H1 (cell line): ENCODE data around the gene SPTBN1. TPM values are rescaled to one million over a fixed set of nuclear protein-coding genes. Genes with fewer than 3 reads are reported as not detected.

Experiments used
- CTCF ChIA-PET: fragments of 300-600 bp; sonication (Branson Sonifier 250); formaldehyde crosslinking; loops from one replicate; lab custom pipeline; 2021; ENCODE audit not compliant: partially characterized antibody; lab: Charles Lee
- POLR2A ChIA-PET: fragments of 300-600 bp; sonication (Branson Sonifier 250); formaldehyde crosslinking; loops from one replicate; lab custom pipeline; 2021; ENCODE audit warnings: inconsistent platforms; ENCODE audit not compliant: partially characterized antibody; lab: Charles Lee
- DNase-seq, 2 experiments: peaks; one replicate each; pipeline versions ENCODE4 v3.0.0 to v3.0.0-alpha.2; 2010 to 2022; ENCODE audit warnings: low spot score in 2 of 2, low read depth in 1 of 2, mixed read lengths in 1 of 2
- FAIRE-seq: peaks from 2 replicates; lab custom pipeline; 2011; peaks lifted over from hg19 to GRCh38; lab: Jason Lieb, UNC
- H2AFZ ChIP-seq: 2 replicates; pipeline ENCODE4 v1.8.1; 2012; ENCODE audit warnings: low read length, inconsistent platforms
- H2AK5ac ChIP-seq: 2 replicates; pipeline ENCODE4 v1.6.1; 2013; ENCODE audit warnings: low read depth, low read length
- H2BK120ac ChIP-seq: replicated peaks from 2 replicates; pipeline ENCODE3; 2013; ENCODE audit warnings: low read depth, low read length, inconsistent platforms
- H2BK12ac ChIP-seq: 2 replicates; pipeline ENCODE4 v1.6.1; 2013; ENCODE audit warnings: low read depth, low read length
- H2BK15ac ChIP-seq: 2 replicates; pipeline ENCODE4 v1.6.1; 2013; ENCODE audit warnings: low read length
- H2BK20ac ChIP-seq: 2 replicates; pipeline ENCODE4 v1.6.1; 2013; ENCODE audit warnings: low read length
- H2BK5ac ChIP-seq: 2 replicates; pipeline ENCODE4 v1.6.1; 2013; ENCODE audit warnings: low read depth, low read length
- H3K14ac ChIP-seq: 2 replicates; pipeline ENCODE4 v1.6.1; 2013; ENCODE audit warnings: inconsistent platforms; ENCODE audit not compliant: insufficient read length
- H3K18ac ChIP-seq: 2 replicates; pipeline ENCODE4 v1.6.1; 2013; ENCODE audit warnings: low read length; ENCODE audit errors: extremely low read depth
- H3K23ac ChIP-seq: 2 replicates; pipeline ENCODE4 v1.6.1; 2013; ENCODE audit warnings: inconsistent platforms; ENCODE audit not compliant: insufficient read length
- H3K23me2 ChIP-seq: 2 replicates; pipeline ENCODE4 v1.6.1; 2013; ENCODE audit warnings: low read depth, low read length
- H3K27ac ChIP-seq: 2 replicates; pipeline ENCODE4 v1.6.1; 2011; ENCODE audit warnings: low read depth, low read length, inconsistent platforms
- H3K27me3 ChIP-seq, 4 experiments: replicated peaks in 1 of 4; 1 replicate in 1 of 4; 2 replicates in 3 of 4; pipeline versions ENCODE4 v1.6.1 to v1.8.1; 2011 to 2013; ENCODE audit warnings: low read length in 3 of 4, mild to moderate bottlenecking in 3 of 4, inconsistent platforms in 2 of 4, mixed read lengths in 2 of 4, moderate library complexity in 1 of 4; ENCODE audit not compliant: control insufficient read depth in 3 of 4, insufficient read depth in 3 of 4; ENCODE audit errors: extremely low read depth in 1 of 4
- H3K36me3 ChIP-seq, 4 experiments: 2 replicates each; pipeline versions ENCODE4 v1.6.1 to v1.8.1; 2011 to 2013; ENCODE audit warnings: mild to moderate bottlenecking in 4 of 4, low read length in 3 of 4, moderate library complexity in 2 of 4, control low read depth in 1 of 4, inconsistent platforms in 1 of 4; ENCODE audit not compliant: insufficient read depth in 4 of 4, control insufficient read depth in 2 of 4
- H3K4ac ChIP-seq: replicated peaks from 2 replicates; pipeline ENCODE3; 2013; ENCODE audit warnings: low read length, low read depth, mixed read lengths, inconsistent platforms; ENCODE audit not compliant: insufficient read length
- H3K4me1 ChIP-seq, 4 experiments: replicated peaks in 1 of 4; 1 replicate in 1 of 4; 2 replicates in 3 of 4; pipeline versions ENCODE4 v1.6.1 to v1.8.1; 2011 to 2013; ENCODE audit warnings: low read length in 3 of 4, inconsistent platforms in 2 of 4, mixed read lengths in 1 of 4; ENCODE audit not compliant: insufficient read depth in 4 of 4, control insufficient read depth in 3 of 4
- H3K4me2 ChIP-seq, 2 experiments: 2 replicates each; pipeline versions ENCODE4 v1.6.1 to v1.8.1; 2011 to 2013; ENCODE audit warnings: low read depth in 2 of 2, low read length in 2 of 2, control low read depth in 1 of 2, inconsistent platforms in 1 of 2, mild to moderate bottlenecking in 1 of 2; ENCODE audit not compliant: insufficient read depth in 1 of 2
- H3K4me3 ChIP-seq, 4 experiments: fragments of 200-600, 300-600 bp in 1 of 4; sonication (generic), shearing (Covaris generic), sonication (Bioruptor Twin) in 1 of 4; 2 replicates each; pipeline versions ENCODE4 v1.5.1 to v1.8.1; 2011 to 2016; ENCODE audit warnings: low read length in 4 of 4, low read depth in 3 of 4, control low read depth in 2 of 4, inconsistent platforms in 2 of 4, mild to moderate bottlenecking in 2 of 4, mixed read lengths in 1 of 4, moderate library complexity in 1 of 4; ENCODE audit not compliant: insufficient read depth in 2 of 4; ENCODE audit errors: extremely low read depth in 1 of 4
- H3K56ac ChIP-seq: replicated peaks from 2 replicates; pipeline ENCODE3; 2013; ENCODE audit warnings: low read depth, mild to moderate bottlenecking, mixed read lengths, low read length, inconsistent platforms; ENCODE audit not compliant: insufficient read length
- H3K79me1 ChIP-seq: 2 replicates; pipeline ENCODE4 v1.6.1; 2013; ENCODE audit warnings: low read depth, low read length, control low read depth
- H3K79me2 ChIP-seq, 2 experiments: 2 replicates each; pipeline versions ENCODE4 v1.6.1 to v1.8.1; 2012 to 2013; ENCODE audit warnings: low read length in 2 of 2, mild to moderate bottlenecking in 2 of 2, inconsistent platforms in 1 of 2; ENCODE audit not compliant: insufficient read depth in 2 of 2, control insufficient read depth in 1 of 2
- H3K9ac ChIP-seq, 4 experiments: replicated peaks in 1 of 4; 1 replicate in 1 of 4; 2 replicates in 3 of 4; pipeline versions ENCODE4 v1.6.1 to v1.8.1; 2011 to 2013; ENCODE audit warnings: low read depth in 3 of 4, low read length in 3 of 4, control low read depth in 2 of 4, mild to moderate bottlenecking in 2 of 4, moderate library complexity in 2 of 4, inconsistent platforms in 1 of 4; ENCODE audit errors: extremely low read depth in 1 of 4
- H3K9me3 ChIP-seq, 2 experiments: 2 replicates each; pipeline versions ENCODE4 v1.6.1 to v1.8.1; 2012 to 2013; ENCODE audit warnings: mild to moderate bottlenecking in 2 of 2, moderate library complexity in 2 of 2, control low read depth in 1 of 2, inconsistent platforms in 1 of 2, low read depth in 1 of 2, low read length in 1 of 2, mixed read lengths in 1 of 2; ENCODE audit not compliant: insufficient read depth in 2 of 2
- H4K20me1 ChIP-seq, 2 experiments: replicated peaks in 1 of 2; 2 replicates each; pipeline versions ENCODE3 to v1.8.1; 2011 to 2013; ENCODE audit warnings: inconsistent platforms in 2 of 2, low read length in 2 of 2, mild to moderate bottlenecking in 1 of 2; ENCODE audit not compliant: insufficient read depth in 2 of 2, control insufficient read depth in 1 of 2
- H4K5ac ChIP-seq: 2 replicates; pipeline ENCODE4 v1.6.1; 2013; ENCODE audit warnings: low read length, low read depth, mixed read lengths, inconsistent platforms; ENCODE audit not compliant: insufficient read length
- H4K8ac ChIP-seq: 2 replicates; pipeline ENCODE4 v1.8.0; 2013; ENCODE audit warnings: mild to moderate bottlenecking, moderate library complexity, low read length, inconsistent platforms; ENCODE audit not compliant: insufficient read depth; ENCODE audit errors: extremely low read depth
- H4K91ac ChIP-seq: replicated peaks from 2 replicates; pipeline ENCODE3; 2013; ENCODE audit warnings: low read length, mixed read lengths, inconsistent platforms; ENCODE audit not compliant: insufficient read length
- E2F6 ChIP-seq: IDR thresholded peaks from 2 replicates; pipeline ENCODE4 v1.6.1; 2012; ENCODE audit warnings: inconsistent platforms
- RXRA ChIP-seq: IDR thresholded peaks from 2 replicates; pipeline ENCODE4 v1.6.1; 2011; ENCODE audit warnings: low read depth, mild to moderate bottlenecking, low read length, moderate library complexity; ENCODE audit not compliant: insufficient read depth
- WGBS, 2 experiments: shearing (Covaris generic) in 1 of 2; methylation state at CpG; one replicate each; pipeline versions ENCODE4 v1.1.6 to v1.1.7; 2013 to 2015; ENCODE audit warnings: low lambda C conversion rate in 2 of 2, mixed read lengths in 2 of 2, inconsistent platforms in 1 of 2, low coverage in 1 of 2, missing lambda C conversion rate in 1 of 2; ENCODE audit not compliant: insufficient replicate concordance in 2 of 2, insufficient coverage in 1 of 2, insufficient read length in 1 of 2; ENCODE audit errors: extremely low coverage in 1 of 2, missing lambda C conversion rate in 1 of 2; 5-methylcytosine and 5-hydroxymethylcytosine counted together
- polyA plus RNA-seq, 7 experiments: library from polyadenylated mRNA; depleted of rRNA in 3 of 7; stranded (reverse) in 5 of 7; unstranded in 2 of 7; fragments of >200 nt in 5 of 7; fragments of 200-250 nt in 2 of 7; gene quantifications; 1 replicate in 5 of 7; 2 replicates in 1 of 7; 4 replicates in 1 of 7; pipeline versions ENCODE4 v1.2.1 to v1.2.3, GENCODE V29; 2011 to 2013; ENCODE audit warnings: missing spikeins in 2 of 7, mixed read lengths in 2 of 7
- total RNA-seq: library from RNA; stranded (reverse); fragmentation: NEBNext Ultra II Directional; extraction: Animal tissue kit (Norgen Biotek cat#: 25700); gene quantifications from 2 replicates; pipeline ENCODE4 v1.2.1, GENCODE V29; 2021

Gene SPTBN1
- total and polyA plus RNA-seq, 2 of the 8 experiments (the other 6 are each of a cell fraction or from before 2014, with no cell fraction given), result 31.8 to 180 TPM

- Histone ChIP-seq H2AK5ac (no peak overlapping the region), H3K18ac (no peak overlapping the region), H2BK12ac (no peak overlapping the region), H4K20me1 (no peaks in the 10 kb centered on the region), H4K8ac (no peak overlapping the region), H3K23ac (no peak overlapping the region), H3K56ac (no peak overlapping the region), H2BK15ac (no peak overlapping the region), H3K4me1 (peaks cover 0 to 9% (median 0%) of the 10 kb centered on the region in 4 experiments; a peak in 2 of 7 replicates), H2AFZ (no peak overlapping the region), H3K4me2 (no peak overlapping the region), H3K4me3 (no peak overlapping the region), H2BK5ac (no peak overlapping the region), H3K79me1 (no peaks in the 10 kb centered on the region), H3K4ac (no peak overlapping the region), H2BK120ac (no peak overlapping the region), H3K27ac (no peak overlapping the region), H3K9me3 (no peaks in the 10 kb centered on the region), H3K79me2 (no peaks in the 10 kb centered on the region), H4K91ac (no peak overlapping the region), H3K9ac (no peak overlapping the region), H3K36me3 (no peaks in the 10 kb centered on the region), H3K23me2 (peaks cover 11% of the 10 kb centered on the region; the same call in 1 of the 2 replicates), H3K27me3 (peaks cover 11 to 24% (median 17%) of the 10 kb centered on the region in 4 experiments), H4K5ac (no peak overlapping the region), H3K14ac (no peak overlapping the region), H2BK20ac (no peak overlapping the region)
- DNase-seq (no peak), FAIRE-seq (no peak)
- TF ChIP-seq E2F6, result no peak
- TF ChIP-seq RXRA, result no peak
- ChIA-PET POLR2A (interaction anchor here (1.0 to 1.3 kb wide), 2 partner anchors 11 to 48 kb away, joined by 3 to 5 read pairs; no protein-coding TSS in a partner anchor), CTCF (no interaction called here)
- WGBS, 2 experiments, result 83% methylated on average over 2 of the region's 2 CpGs; no CpG with 5 or more reads in 1 of the 2 experiments
Observed at GRCh38 chr2:54720563-54720962, 264.4 kb downstream of the SPTBN1 start.

Other genes starting within 250 kb of the SPTBN1 start
- not detected in 2 replicates for gene TSPYL6, start 200.1 kb upstream of the SPTBN1 start, total RNA-seq
- not detected in 2 replicates for gene TSPYL6, start 200.1 kb upstream of the SPTBN1 start, polyA plus RNA-seq (2011; rRNA removed)